Measurements from ENCODE around the gene RUNX1.

- no peak for TF ChIP-seq POLR2A (IDR thresholded peaks at IDR 0.05; ENCODE audit: low read depth, low read length)
- 0 out of 2 replicates have a peak, but pooled peaks have one; percentile 42 for TF ChIP-seq TAF1 (IDR thresholded peaks at IDR 0.05; ENCODE audit: borderline replicate concordance, low read depth, low read length)
Measured at GRCh38 chr21:34986561-34987500, 62.3 kb downstream of the RUNX1 start.
